Adrenal gland (tissue), 12 donors: ENCODE measurements around the gene ARVCF. TPM values are rescaled to one million over a fixed set of nuclear protein-coding genes. Genes with fewer than 3 reads are reported as not detected.

Experiments used
- DNase-seq, 7 donors: peaks; one replicate each; pipeline ENCODE4 v3.0.0-alpha.2; 2019 to 2020
- H3K27ac ChIP-seq, 5 donors: fragments of 200-600 bp; sonication (generic) in 4 of 5; 1 replicate in 3 of 5; 2 replicates in 2 of 5; pipeline versions ENCODE4 v1.5.1 to v1.8.0; 2016 to 2020; ENCODE audit warnings: mild to moderate bottlenecking in 1 of 5
- H3K27me3 ChIP-seq: fragments of 200-600 bp; 2 replicates; pipeline ENCODE4 v1.8.0; 2021
- H3K36me3 ChIP-seq, 2 donors: fragments of 200-600 bp; replicated peaks in 1 of 2; 1 replicate in 1 of 2; 2 replicates in 1 of 2; pipeline versions ENCODE4 v1.5.1 to v1.8.0; 2018 to 2022
- H3K4me1 ChIP-seq, 2 donors: fragments of 200-600 bp; replicated peaks in 1 of 2; 1 replicate in 1 of 2; 2 replicates in 1 of 2; pipeline versions ENCODE4 v1.5.1 to v1.8.0; 2018 to 2021
- H3K4me3 ChIP-seq, 4 donors: fragments of 200-600 bp; sonication (generic) in 3 of 4; one replicate each; pipeline ENCODE4 v1.5.1; 2016 to 2018
- H3K9me3 ChIP-seq, 3 donors: fragments of 200-600 bp; sonication (generic) in 1 of 3; replicated peaks in 1 of 3; 1 replicate in 2 of 3; 2 replicates in 1 of 3; pipeline versions ENCODE4 v1.5.1 to v1.8.0; 2016 to 2021
- POLR2A ChIP-seq, 2 donors: fragments of 450-650 bp; IDR thresholded peaks; one replicate each; pipeline ENCODE4 v1.6.1; 2017; ENCODE audit warnings: antibody characterized with exemption in 2 of 2, mild to moderate bottlenecking in 2 of 2, moderate library complexity in 1 of 2
- WGBS, 4 donors: extraction: QIAGEN DNeasy Blood & Tissue Kit in 2 of 4; methylation state at CpG; one replicate each; pipeline versions ENCODE4 v1.1.5 to v1.1.7; 2013 to 2017; 5-methylcytosine and 5-hydroxymethylcytosine counted together
- intact Hi-C, 2 donors: fragments of 100-400 bp; cut with DNase I; formaldehyde crosslinking; loops; one replicate each; pipeline versions ENCODE4 v1.14.1 to v1.15.0; 2022 to 2023
- polyA plus RNA-seq, 3 donors: library from polyadenylated mRNA; stranded (reverse); fragments of 200-250 nt in 2 of 3; fragments of 350-450 nt in 1 of 3; fragmentation: Illumina TruSeq in 1 of 3; extraction: RNeasy Lipid Tissue Mini Kit (QIAGEN cat#74804) in 1 of 3; gene quantifications; one replicate each; pipeline ENCODE4 v1.2.3, GENCODE V29; 2013 to 2014
- total RNA-seq, 9 donors: library from RNA; depleted of rRNA in 4 of 9; stranded (reverse); fragments of >200 nt in 4 of 9; fragments of 120-200 nt in 1 of 9; fragmentation: NEBNext Ultra II Directional in 1 of 9; extraction: Animal tissue kit (Norgen Biotek cat#: 25700) in 1 of 9; gene quantifications; one replicate each; pipeline versions ENCODE4 v1.1.0 to v1.2.4, GENCODE V29; 2013 to 2023
- TF ChIP-seq, protein P1 (sequence below), 6 experiments: fragments of 450-650 bp in 4 of 6; fragments of 200-600 bp in 2 of 6; sonication (generic) in 1 of 6; IDR thresholded peaks; 1 replicate in 5 of 6; 2 replicates in 1 of 6; pipeline versions ENCODE4 v1.5.1 to v1.8.0; 2016 to 2021; ENCODE audit warnings: antibody characterized with exemption in 6 of 6, mild to moderate bottlenecking in 2 of 6, moderate library complexity in 1 of 6
- donor health status: healthy with polysubstance abuse.
- donor health status: Bipolar disorder and iron deficiency.
- donor health status: DM: yes; HTN: yes; CAD: no.
- donor health status: DM: no; HTN: no; CAD: no.
- donor health status: DM: no; HTN: no; CAD: no.
- donor health status: DM: yes; HTN: yes; CAD: no.

Gene ARVCF
- total and polyA plus RNA-seq, 12 donors, result 1.2 to 74.8 (median 18.6) TPM

DNA sequence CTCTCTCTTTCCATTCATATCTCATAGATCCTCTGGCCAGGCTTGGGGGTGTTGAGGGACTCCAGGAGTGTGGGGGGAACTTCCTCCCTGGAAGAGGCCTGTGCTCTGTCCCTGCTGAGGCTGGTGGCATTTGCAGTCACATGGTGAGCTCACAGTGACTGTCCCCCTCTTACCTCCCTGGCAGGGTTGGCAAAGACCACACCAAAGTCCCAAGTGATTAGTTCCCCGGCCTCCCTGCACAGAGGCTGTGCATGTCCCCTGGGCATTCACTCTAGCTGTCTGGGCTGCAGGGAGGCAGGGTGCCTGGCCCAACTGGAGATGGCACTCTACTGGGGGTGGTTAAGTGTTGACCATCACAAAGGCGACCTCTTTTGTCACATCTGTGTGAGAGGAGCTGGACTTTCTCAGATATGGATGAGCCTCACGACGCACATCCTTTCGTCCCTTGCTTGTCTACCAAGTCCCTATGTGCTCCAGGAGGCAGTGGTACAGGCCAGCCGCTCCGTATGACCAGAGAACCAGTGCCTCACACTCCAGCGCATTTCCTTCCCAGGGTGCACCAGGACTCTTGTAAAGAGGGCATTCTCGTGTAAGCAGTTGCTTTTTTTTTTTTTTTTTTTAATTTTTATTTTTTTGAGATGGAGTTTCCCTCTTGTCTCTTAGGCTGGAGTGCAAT lies 13.1 kb upstream of the ARVCF start:
- Histone ChIP-seq H3K4me3 (no peak overlapping the region), H3K4me1 (peaks cover 23 to 39% of the 10 kb centered on the region in 2 donors), H3K36me3 (peaks cover 0 to 6% of the 10 kb centered on the region in 2 donors), H3K27me3 (no peaks in the 10 kb centered on the region), H3K9me3 (no peaks in the 10 kb centered on the region), H3K27ac (no peak overlapping the region)
- 85 to 96% (median 91%) methylated on average over 9 of the region's 9 CpGs for WGBS, 4 donors
- intact Hi-C loops, result no loop called here
- no peak for DNase-seq
- TF ChIP-seq, protein P1, sequence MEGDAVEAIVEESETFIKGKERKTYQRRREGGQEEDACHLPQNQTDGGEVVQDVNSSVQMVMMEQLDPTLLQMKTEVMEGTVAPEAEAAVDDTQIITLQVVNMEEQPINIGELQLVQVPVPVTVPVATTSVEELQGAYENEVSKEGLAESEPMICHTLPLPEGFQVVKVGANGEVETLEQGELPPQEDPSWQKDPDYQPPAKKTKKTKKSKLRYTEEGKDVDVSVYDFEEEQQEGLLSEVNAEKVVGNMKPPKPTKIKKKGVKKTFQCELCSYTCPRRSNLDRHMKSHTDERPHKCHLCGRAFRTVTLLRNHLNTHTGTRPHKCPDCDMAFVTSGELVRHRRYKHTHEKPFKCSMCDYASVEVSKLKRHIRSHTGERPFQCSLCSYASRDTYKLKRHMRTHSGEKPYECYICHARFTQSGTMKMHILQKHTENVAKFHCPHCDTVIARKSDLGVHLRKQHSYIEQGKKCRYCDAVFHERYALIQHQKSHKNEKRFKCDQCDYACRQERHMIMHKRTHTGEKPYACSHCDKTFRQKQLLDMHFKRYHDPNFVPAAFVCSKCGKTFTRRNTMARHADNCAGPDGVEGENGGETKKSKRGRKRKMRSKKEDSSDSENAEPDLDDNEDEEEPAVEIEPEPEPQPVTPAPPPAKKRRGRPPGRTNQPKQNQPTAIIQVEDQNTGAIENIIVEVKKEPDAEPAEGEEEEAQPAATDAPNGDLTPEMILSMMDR (IDR thresholded peaks at IDR 0.05), result no peak
- no peak for TF ChIP-seq POLR2A (IDR thresholded peaks at IDR 0.05)

DNA sequence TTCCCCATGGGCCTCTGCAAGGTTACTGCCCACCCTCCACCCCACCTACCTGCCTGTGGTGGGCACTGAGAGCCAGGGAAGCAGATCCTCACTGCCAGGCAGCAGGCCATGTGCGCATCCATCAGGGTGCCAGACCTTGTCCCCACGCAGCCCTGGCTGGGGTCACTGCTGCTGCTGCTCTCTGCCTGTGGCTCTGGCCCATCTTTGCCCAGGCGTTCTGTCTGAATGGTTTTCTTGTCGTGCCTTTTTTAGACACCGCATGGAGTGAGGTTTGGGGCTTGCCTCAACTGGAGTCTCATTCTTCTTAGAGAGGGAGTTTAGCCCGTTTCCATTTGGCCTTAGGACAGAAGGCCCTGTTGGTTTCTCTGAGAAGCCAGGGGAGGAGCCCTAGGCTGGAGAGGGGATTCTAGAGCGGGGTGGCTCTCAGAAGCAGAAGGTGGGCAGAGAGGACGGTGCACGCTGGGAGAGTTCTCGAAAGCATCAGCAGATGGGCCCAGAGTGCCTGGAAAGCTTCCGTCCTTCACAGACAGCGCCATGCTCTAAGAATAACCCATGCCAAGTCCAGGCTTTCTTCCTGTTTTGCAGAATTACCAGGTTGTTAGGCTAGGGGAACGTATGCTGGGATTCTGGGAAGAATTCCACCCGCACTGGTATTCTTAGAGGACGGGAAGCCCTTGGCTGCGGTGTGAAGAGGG lies 12.4 kb upstream of the ARVCF start:
- Histone ChIP-seq H3K36me3 (peaks cover 0 to 6% of the 10 kb centered on the region in 2 donors), H3K27ac (no peak overlapping the region), H3K4me3 (no peak overlapping the region), H3K27me3 (no peaks in the 10 kb centered on the region), H3K4me1 (peaks cover 20 to 39% of the 10 kb centered on the region in 2 donors), H3K9me3 (no peaks in the 10 kb centered on the region)
- TF ChIP-seq, protein P1 (IDR thresholded peaks at IDR 0.05), result no peak
- TF ChIP-seq POLR2A (IDR thresholded peaks at IDR 0.05), result no peak
- no peak for DNase-seq
- intact Hi-C loops, result no loop called here
- WGBS, 4 donors, result 72 to 85% (median 77%) methylated on average over 14 to 16 of the region's 16 CpGs

DNA sequence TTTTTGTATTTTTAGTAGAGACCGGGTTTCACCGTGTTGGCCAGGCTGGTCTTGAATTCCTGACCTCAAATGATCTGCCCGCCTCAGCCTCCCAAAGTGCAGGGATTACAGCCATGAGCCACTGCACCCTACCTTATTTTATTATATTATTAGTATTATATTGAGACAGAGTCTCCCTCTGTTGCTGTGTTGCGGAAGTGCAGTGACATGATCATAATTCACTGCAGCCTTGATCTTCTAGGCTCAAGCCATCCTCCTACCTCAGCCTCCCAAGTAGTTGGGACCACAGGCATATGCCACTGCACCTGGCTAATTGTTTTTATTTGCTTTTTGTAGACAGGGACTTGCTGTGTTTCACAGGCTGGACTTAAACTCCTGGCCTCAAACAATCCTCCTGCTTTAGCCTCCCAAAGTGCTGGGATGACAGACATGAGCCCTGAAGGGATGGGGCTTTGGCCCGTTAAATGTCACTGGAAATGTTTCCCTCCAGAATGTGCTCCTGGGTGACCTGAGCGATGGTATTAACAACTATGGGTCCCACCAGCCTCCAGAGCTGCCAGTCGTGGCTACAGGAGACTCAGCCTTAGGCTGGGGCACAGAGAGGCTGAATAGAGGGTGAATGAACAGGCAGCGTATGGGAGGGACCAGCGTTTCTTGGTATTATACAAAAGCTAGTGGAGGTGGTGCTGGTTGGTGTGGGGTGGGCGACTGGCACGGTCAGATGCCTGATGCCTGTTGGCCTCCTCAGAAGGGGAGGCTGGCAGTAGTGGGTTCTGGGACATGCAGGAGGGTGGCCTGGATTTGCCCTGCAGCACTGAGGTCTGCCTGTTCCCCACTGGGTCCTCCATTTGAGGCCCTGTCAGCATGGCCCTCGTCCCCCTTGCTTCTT lies 11.6 kb upstream of the ARVCF start:
- H3K27ac ChIP-seq, result no peak overlapping the region
- no peaks in the 10 kb centered on the region for H3K9me3 ChIP-seq
- peaks cover 12 to 33% of the 10 kb centered on the region in 2 donors for H3K4me1 ChIP-seq
- 81 to 91% (median 86%) methylated on average over 9 to 12 of the region's 12 CpGs for WGBS, 4 donors
- intact Hi-C loops, result no loop called here
- TF ChIP-seq, protein P1 (IDR thresholded peaks at IDR 0.05), result peak in 4 of 6 experiments; percentile 8 to 39 (median 28)
- no peak for TF ChIP-seq POLR2A (IDR thresholded peaks at IDR 0.05)
- no peak overlapping the region for H3K4me3 ChIP-seq
- peaks cover 0 to 6% of the 10 kb centered on the region in 2 donors for H3K36me3 ChIP-seq
- DNase-seq, result no peak
- no peaks in the 10 kb centered on the region for H3K27me3 ChIP-seq
